ENCODE measurements around the gene GPC3.

Gene GPC3

DNA sequence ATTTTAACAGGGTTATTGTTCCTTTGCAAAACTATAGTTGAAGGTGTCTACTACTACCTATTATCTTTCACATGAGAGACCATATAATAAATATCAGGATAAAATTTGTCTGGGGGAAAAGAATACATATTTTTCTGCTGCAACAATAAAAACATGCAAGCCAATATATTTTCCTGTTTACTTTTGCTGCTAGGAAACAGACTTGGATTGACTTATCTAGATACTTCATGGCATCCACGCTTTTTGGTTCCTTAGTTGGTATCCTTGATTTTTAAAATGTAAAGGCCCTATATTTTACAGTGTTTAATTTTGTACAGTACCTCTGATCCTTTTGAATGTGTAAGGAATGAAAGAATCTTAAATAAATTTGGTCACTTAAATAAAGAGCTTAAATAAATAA is 150.6 kb downstream of the GPC3 start:
- WGBS, 2 donors (ENCODE audit: extremely low coverage in 2 of 2, insufficient read length in 2 of 2, insufficient replicate concordance in 1 of 2): no CpG with 5 or more reads among the region's 1 CpG

DNA sequence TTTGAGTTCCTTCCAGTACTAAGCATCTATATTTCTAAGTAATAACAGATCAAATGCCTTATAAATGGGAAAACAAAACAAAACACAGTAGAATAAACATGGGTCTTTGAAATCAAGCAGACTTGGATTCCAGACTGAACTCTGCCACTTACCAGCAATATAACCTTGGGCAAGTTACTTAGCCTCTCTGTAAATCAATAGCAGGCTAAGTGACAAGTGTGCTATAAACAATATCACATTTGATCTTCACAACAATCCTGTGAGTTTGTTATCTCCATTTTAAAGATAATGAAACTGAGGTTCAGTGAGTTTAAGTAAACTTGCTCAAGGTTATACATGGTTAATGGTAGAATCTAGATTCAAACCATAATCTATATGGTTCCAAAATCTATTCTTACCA is 165.8 kb downstream of the GPC3 start:
- Histone ChIP-seq H3K4me2 (ENCODE audit: insufficient read depth, low read length, poor library complexity, severe bottlenecking) (no peak overlapping the region), H3K36me3 (replicated peaks in 1 of 2; ENCODE audit: control insufficient read depth in 2 of 2, insufficient read depth in 2 of 2, low read length in 2 of 2) (no peaks in the 10 kb centered on the region), H2BK15ac (ENCODE audit: low read length) (no peak overlapping the region), H3K27ac (replicated peaks; ENCODE audit: low read length) (no peak overlapping the region), H3K23ac (ENCODE audit: low read depth, low read length, poor library complexity) (no peak overlapping the region), H2BK5ac (ENCODE audit: low read length) (no peak overlapping the region), H3K4me1 (ENCODE audit: control insufficient read depth in 2 of 2, insufficient read depth in 1 of 2, low read depth in 1 of 2, low read length in 2 of 2) (no peaks in the 10 kb centered on the region), H3K9ac (ENCODE audit: low read depth, low read length, poor library complexity) (no peak overlapping the region), H3K79me1 (ENCODE audit: low read depth, low read length) (no peaks in the 10 kb centered on the region), H3K18ac (ENCODE audit: low read length) (no peak overlapping the region), H2BK120ac (ENCODE audit: low read depth, low read length) (no peak overlapping the region), H4K8ac (ENCODE audit: low read depth, low read length) (no peak overlapping the region), H3K14ac (ENCODE audit: low read length) (no peak overlapping the region), H2AK5ac (ENCODE audit: low read depth, low read length) (no peak overlapping the region), H3K4ac (ENCODE audit: low read length) (no peak overlapping the region), H3K27me3 (ENCODE audit: control insufficient read depth in 3 of 3, insufficient read depth in 3 of 3, low read depth in 1 of 3, low read length in 3 of 3) (no peaks in the 10 kb centered on the region), H4K91ac (ENCODE audit: low read depth, low read length, poor library complexity) (no peak overlapping the region), H2BK12ac (ENCODE audit: low read length) (no peak overlapping the region), H2AFZ (ENCODE audit: low read length) (no peak overlapping the region), H3K9me3 (replicated peaks in 1 of 2; ENCODE audit: control insufficient read depth in 2 of 2, insufficient read depth in 1 of 2, low read depth in 1 of 2, low read length in 2 of 2) (no peaks in the 10 kb centered on the region), H3K4me3 (ENCODE audit: low read length in 2 of 2) (no peak overlapping the region)
- DNase-seq (ENCODE audit: low spot score): no peak

More for the DNA sequence above, 150.6 kb downstream of the GPC3 start:
- Histone ChIP-seq H3K4me2 (ENCODE audit: insufficient read depth, low read length, poor library complexity, severe bottlenecking) (no peak overlapping the region), H2BK120ac (ENCODE audit: low read depth, low read length) (no peak overlapping the region), H3K27me3 (ENCODE audit: control insufficient read depth in 3 of 3, insufficient read depth in 3 of 3, low read depth in 1 of 3, low read length in 3 of 3) (no peaks in the 10 kb centered on the region), H3K27ac (replicated peaks; ENCODE audit: low read length) (no peak overlapping the region), H3K18ac (ENCODE audit: low read length) (no peak overlapping the region), H3K4me1 (ENCODE audit: control insufficient read depth in 2 of 2, insufficient read depth in 1 of 2, low read depth in 1 of 2, low read length in 2 of 2) (no peaks in the 10 kb centered on the region), H3K79me1 (ENCODE audit: low read depth, low read length) (no peaks in the 10 kb centered on the region), H2AFZ (ENCODE audit: low read length) (no peak overlapping the region), H3K23ac (ENCODE audit: low read depth, low read length, poor library complexity) (no peak overlapping the region), H3K14ac (ENCODE audit: low read length) (no peak overlapping the region), H3K9ac (ENCODE audit: low read depth, low read length, poor library complexity) (no peak overlapping the region), H2BK12ac (ENCODE audit: low read length) (no peak overlapping the region), H4K91ac (ENCODE audit: low read depth, low read length, poor library complexity) (no peak overlapping the region), H2BK5ac (ENCODE audit: low read length) (no peak overlapping the region), H4K8ac (ENCODE audit: low read depth, low read length) (no peak overlapping the region), H3K9me3 (replicated peaks in 1 of 2; ENCODE audit: control insufficient read depth in 2 of 2, insufficient read depth in 1 of 2, low read depth in 1 of 2, low read length in 2 of 2) (no peaks in the 10 kb centered on the region), H2BK15ac (ENCODE audit: low read length) (no peak overlapping the region), H3K4me3 (ENCODE audit: low read length in 2 of 2) (no peak overlapping the region), H3K36me3 (replicated peaks in 1 of 2; ENCODE audit: control insufficient read depth in 2 of 2, insufficient read depth in 2 of 2, low read length in 2 of 2) (no peaks in the 10 kb centered on the region), H2AK5ac (ENCODE audit: low read depth, low read length) (no peak overlapping the region), H3K4ac (ENCODE audit: low read length) (no peak overlapping the region)
- DNase-seq (ENCODE audit: low spot score): no peak

DNA sequence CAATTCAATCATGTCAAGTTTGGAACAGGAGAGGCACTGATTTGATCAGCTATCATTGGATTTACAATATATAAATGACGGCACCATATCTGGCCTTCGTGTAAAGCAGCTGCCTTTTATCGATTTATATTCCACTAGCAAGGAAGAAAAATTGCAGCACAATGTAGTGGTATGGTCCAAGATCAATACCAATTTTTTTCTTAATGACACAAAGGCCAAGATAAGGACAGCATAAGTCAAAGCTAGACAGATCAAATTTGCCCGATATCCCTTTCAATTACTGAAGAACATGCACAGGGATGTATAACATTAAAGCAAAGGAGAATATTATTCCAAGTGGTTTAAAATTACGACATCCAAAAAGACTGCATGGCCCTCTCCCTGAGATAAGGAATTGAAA is 167.4 kb downstream of the GPC3 start:
- Histone ChIP-seq H2BK120ac (ENCODE audit: low read depth, low read length) (no peak overlapping the region), H3K36me3 (replicated peaks in 1 of 2; ENCODE audit: control insufficient read depth in 2 of 2, insufficient read depth in 2 of 2, low read length in 2 of 2) (no peaks in the 10 kb centered on the region), H2AK5ac (ENCODE audit: low read depth, low read length) (no peak overlapping the region), H3K14ac (ENCODE audit: low read length) (no peak overlapping the region), H2AFZ (ENCODE audit: low read length) (no peak overlapping the region), H3K18ac (ENCODE audit: low read length) (no peak overlapping the region), H3K9ac (ENCODE audit: low read depth, low read length, poor library complexity) (no peak overlapping the region), H4K8ac (ENCODE audit: low read depth, low read length) (no peak overlapping the region), H3K4me3 (ENCODE audit: low read length in 2 of 2) (no peak overlapping the region), H3K4ac (ENCODE audit: low read length) (no peak overlapping the region), H3K4me1 (ENCODE audit: control insufficient read depth in 2 of 2, insufficient read depth in 1 of 2, low read depth in 1 of 2, low read length in 2 of 2) (no peaks in the 10 kb centered on the region), H3K27ac (replicated peaks; ENCODE audit: low read length) (no peak overlapping the region), H3K9me3 (replicated peaks in 1 of 2; ENCODE audit: control insufficient read depth in 2 of 2, insufficient read depth in 1 of 2, low read depth in 1 of 2, low read length in 2 of 2) (no peaks in the 10 kb centered on the region), H2BK12ac (ENCODE audit: low read length) (no peak overlapping the region), H4K91ac (ENCODE audit: low read depth, low read length, poor library complexity) (no peak overlapping the region), H2BK5ac (ENCODE audit: low read length) (no peak overlapping the region), H3K23ac (ENCODE audit: low read depth, low read length, poor library complexity) (no peak overlapping the region), H3K79me1 (ENCODE audit: low read depth, low read length) (no peaks in the 10 kb centered on the region), H3K4me2 (ENCODE audit: insufficient read depth, low read length, poor library complexity, severe bottlenecking) (no peak overlapping the region), H2BK15ac (ENCODE audit: low read length) (no peak overlapping the region), H3K27me3 (ENCODE audit: control insufficient read depth in 3 of 3, insufficient read depth in 3 of 3, low read depth in 1 of 3, low read length in 3 of 3) (no peaks in the 10 kb centered on the region)
- no peak for DNase-seq (ENCODE audit: low spot score)
- WGBS, 2 donors (ENCODE audit: extremely low coverage in 2 of 2, insufficient read length in 2 of 2, insufficient replicate concordance in 1 of 2): no CpG with 5 or more reads among the region's 5 CpGs

DNA sequence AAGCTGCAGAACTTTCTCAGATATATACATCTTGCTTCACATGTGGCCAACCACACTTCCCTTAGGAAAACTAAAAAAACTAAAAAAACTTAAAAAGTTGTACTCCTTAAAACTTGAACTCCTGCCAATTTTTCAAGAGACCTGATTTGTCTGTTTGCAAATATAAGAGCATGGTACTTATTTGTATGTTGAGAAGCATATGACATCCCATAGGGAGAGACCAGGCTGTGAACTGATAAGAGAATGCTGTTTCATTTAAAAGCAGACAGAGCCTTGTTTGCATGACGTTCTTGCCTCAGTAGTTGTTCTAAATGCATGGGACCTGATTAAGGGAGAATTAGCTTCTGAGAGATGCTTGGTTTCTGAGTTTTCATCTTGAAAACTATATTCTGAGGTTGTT is 169.9 kb downstream of the GPC3 start:
- Histone ChIP-seq H2BK12ac (ENCODE audit: low read length) (no peak overlapping the region), H2AFZ (ENCODE audit: low read length) (no peak overlapping the region), H4K91ac (ENCODE audit: low read depth, low read length, poor library complexity) (no peak overlapping the region), H2BK15ac (ENCODE audit: low read length) (no peak overlapping the region), H3K9ac (ENCODE audit: low read depth, low read length, poor library complexity) (no peak overlapping the region), H3K27ac (replicated peaks; ENCODE audit: low read length) (no peak overlapping the region), H3K4me3 (ENCODE audit: low read length in 2 of 2) (no peak overlapping the region), H3K18ac (ENCODE audit: low read length) (no peak overlapping the region), H3K23ac (ENCODE audit: low read depth, low read length, poor library complexity) (no peak overlapping the region), H3K4me2 (ENCODE audit: insufficient read depth, low read length, poor library complexity, severe bottlenecking) (no peak overlapping the region), H3K27me3 (ENCODE audit: control insufficient read depth in 3 of 3, insufficient read depth in 3 of 3, low read depth in 1 of 3, low read length in 3 of 3) (no peaks in the 10 kb centered on the region), H2BK120ac (ENCODE audit: low read depth, low read length) (no peak overlapping the region), H3K4ac (ENCODE audit: low read length) (no peak overlapping the region), H3K14ac (ENCODE audit: low read length) (no peak overlapping the region), H2AK5ac (ENCODE audit: low read depth, low read length) (no peak overlapping the region), H2BK5ac (ENCODE audit: low read length) (no peak overlapping the region), H4K8ac (ENCODE audit: low read depth, low read length) (no peak overlapping the region), H3K9me3 (replicated peaks in 1 of 2; ENCODE audit: control insufficient read depth in 2 of 2, insufficient read depth in 1 of 2, low read depth in 1 of 2, low read length in 2 of 2) (no peaks in the 10 kb centered on the region), H3K79me1 (ENCODE audit: low read depth, low read length) (no peaks in the 10 kb centered on the region), H3K36me3 (replicated peaks in 1 of 2; ENCODE audit: control insufficient read depth in 2 of 2, insufficient read depth in 2 of 2, low read length in 2 of 2) (no peaks in the 10 kb centered on the region), H3K4me1 (ENCODE audit: control insufficient read depth in 2 of 2, insufficient read depth in 1 of 2, low read depth in 1 of 2, low read length in 2 of 2) (peaks cover 0 to 4% of the 10 kb centered on the region in 2 donors)
- no CpG with 5 or more reads among the region's 1 CpG for WGBS, 2 donors (ENCODE audit: extremely low coverage in 2 of 2, insufficient read length in 2 of 2, insufficient replicate concordance in 1 of 2)
- no peak for DNase-seq (ENCODE audit: low spot score)
